IPS-18a (cell line): ENCODE results near the gene TMEM120B.

ENCODE experiments used
- H3K27ac ChIP-seq: one replicate; pipeline ENCODE4 v1.5.1; 2013; ENCODE audit warnings: low read length
- H3K27me3 ChIP-seq: one replicate; pipeline ENCODE4 v1.6.1; 2013; ENCODE audit warnings: mild to moderate bottlenecking, low read length; ENCODE audit not compliant: control insufficient read depth, insufficient read depth
- H3K36me3 ChIP-seq: one replicate; pipeline ENCODE4 v1.6.1; 2013; ENCODE audit warnings: low read depth, low read length; ENCODE audit not compliant: control insufficient read depth
- H3K4me1 ChIP-seq: one replicate; pipeline ENCODE4 v1.6.1; 2013; ENCODE audit warnings: low read depth, low read length; ENCODE audit not compliant: control insufficient read depth
- H3K4me3 ChIP-seq: one replicate; pipeline ENCODE4 v1.5.1; 2013; ENCODE audit warnings: low read length
- H3K9ac ChIP-seq: one replicate; pipeline ENCODE4 v1.6.1; 2013; ENCODE audit warnings: mild to moderate bottlenecking, low read length, moderate library complexity
- H3K9me3 ChIP-seq: one replicate; pipeline ENCODE4 v1.6.1; 2013; ENCODE audit warnings: low read depth, low read length; ENCODE audit not compliant: control insufficient read depth

The TMEM120B gene

DNA sequence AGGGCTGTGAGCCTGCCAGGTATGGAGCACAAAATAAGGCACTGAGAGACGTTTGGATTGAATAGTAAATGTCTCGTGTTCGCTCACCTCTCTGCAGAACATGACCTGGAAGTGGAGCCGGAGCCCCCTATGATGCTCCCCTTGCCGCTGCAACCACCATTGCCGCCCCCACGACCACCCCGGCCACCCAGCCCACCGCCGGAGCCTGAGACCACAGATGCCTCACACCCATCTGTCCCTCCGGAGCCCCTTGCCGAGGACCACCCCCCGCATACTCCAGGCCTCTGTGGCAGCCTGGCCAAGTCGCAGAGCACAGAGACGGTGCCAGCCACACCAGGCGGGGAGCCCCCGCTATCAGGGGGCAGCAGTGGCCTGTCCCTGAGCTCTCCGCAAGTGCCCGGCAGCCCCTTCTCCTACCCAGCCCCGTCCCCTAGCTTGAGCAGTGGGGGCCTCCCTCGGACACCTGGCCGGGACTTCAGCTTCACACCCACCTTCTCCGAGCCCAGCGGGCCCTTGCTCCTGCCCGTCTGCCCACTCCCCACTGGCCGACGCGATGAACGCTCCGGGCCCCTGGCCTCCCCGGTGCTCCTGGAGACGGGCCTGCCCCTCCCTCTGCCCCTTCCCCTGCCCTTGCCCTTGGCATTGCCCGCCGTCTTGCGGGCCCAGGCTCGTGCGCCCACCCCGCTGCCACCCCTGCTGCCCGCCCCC is 110.0 kb downstream of the TMEM120B start:
- Histone ChIP-seq H3K4me3 (no peak overlapping the region), H3K4me1 (no peaks in the 10 kb centered on the region), H3K9me3 (no peaks in the 10 kb centered on the region), H3K9ac (no peak overlapping the region), H3K36me3 (peaks cover 33% of the 10 kb centered on the region), H3K27ac (no peak overlapping the region), H3K27me3 (no peaks in the 10 kb centered on the region)

GRCh38 chr12:121823101-121823726 is 110.7 kb downstream of the TMEM120B start:
- H3K27ac ChIP-seq, result no peak overlapping the region
- H3K4me3 ChIP-seq, result no peak overlapping the region
- peaks cover 38% of the 10 kb centered on the region for H3K36me3 ChIP-seq
- H3K9me3 ChIP-seq, result no peaks in the 10 kb centered on the region
- H3K9ac ChIP-seq, result no peak overlapping the region
- no peaks in the 10 kb centered on the region for H3K27me3 ChIP-seq
- no peaks in the 10 kb centered on the region for H3K4me1 ChIP-seq

GRCh38 chr12:121823727-121824115 is 111.2 kb downstream of the TMEM120B start:
- Histone ChIP-seq H3K9me3 (no peaks in the 10 kb centered on the region), H3K36me3 (peaks cover 42% of the 10 kb centered on the region), H3K4me1 (no peaks in the 10 kb centered on the region), H3K4me3 (no peak overlapping the region), H3K27ac (no peak overlapping the region), H3K27me3 (no peaks in the 10 kb centered on the region), H3K9ac (no peak overlapping the region)

GRCh38 chr12:121825041-121825523 is 112.5 kb downstream of the TMEM120B start:
- Histone ChIP-seq H3K4me3 (no peak overlapping the region), H3K9me3 (no peaks in the 10 kb centered on the region), H3K36me3 (peaks cover 36% of the 10 kb centered on the region), H3K9ac (no peak overlapping the region), H3K27me3 (no peaks in the 10 kb centered on the region), H3K4me1 (no peaks in the 10 kb centered on the region), H3K27ac (no peak overlapping the region)

GRCh38 chr12:121826318-121827150 is 114.0 kb downstream of the TMEM120B start:
- Histone ChIP-seq H3K27me3 (no peaks in the 10 kb centered on the region), H3K9me3 (no peaks in the 10 kb centered on the region), H3K27ac (no peak overlapping the region), H3K4me3 (no peak overlapping the region), H3K36me3 (peaks cover 36% of the 10 kb centered on the region), H3K4me1 (no peaks in the 10 kb centered on the region), H3K9ac (no peak overlapping the region)

DNA sequence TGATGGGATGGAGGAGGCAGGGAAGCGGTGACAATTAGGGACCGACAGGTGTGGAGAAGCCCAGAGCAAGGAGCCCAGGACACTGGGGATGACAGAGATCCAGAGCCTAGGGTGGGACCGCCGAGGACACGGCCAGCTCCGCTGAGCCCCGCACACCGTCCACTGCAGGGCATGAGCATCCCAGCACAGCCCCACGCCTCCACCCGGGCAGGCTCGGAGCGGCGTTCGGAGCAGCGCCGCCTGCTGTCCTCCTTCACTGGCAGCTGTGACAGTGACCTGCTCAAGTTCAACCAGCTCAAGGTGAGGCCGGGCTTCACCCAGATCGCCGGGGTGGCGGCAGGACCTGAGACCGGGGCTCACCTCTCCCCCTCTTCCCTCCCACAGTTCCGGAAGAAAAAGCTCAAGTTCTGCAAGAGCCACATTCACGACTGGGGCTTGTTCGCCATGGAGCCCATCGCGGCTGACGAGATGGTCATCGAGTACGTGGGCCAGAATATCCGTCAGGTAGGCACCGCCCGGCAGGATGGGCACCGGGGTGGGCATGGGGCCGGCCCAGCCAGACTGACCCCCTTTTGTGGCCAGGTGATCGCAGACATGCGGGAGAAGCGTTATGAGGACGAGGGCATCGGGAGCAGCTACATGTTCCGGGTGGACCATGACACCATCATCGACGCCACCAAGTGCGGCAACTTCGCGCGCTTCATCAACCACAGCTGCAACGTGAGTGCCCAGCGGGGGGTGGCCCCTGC is 115.0 kb downstream of the TMEM120B start:
- Histone ChIP-seq H3K27ac (no peak overlapping the region), H3K9ac (no peak overlapping the region), H3K36me3 (peaks cover 31% of the 10 kb centered on the region), H3K4me1 (no peaks in the 10 kb centered on the region), H3K4me3 (no peak overlapping the region), H3K9me3 (no peaks in the 10 kb centered on the region), H3K27me3 (no peaks in the 10 kb centered on the region)

- no peaks in the 10 kb centered on the region for H3K4me1 ChIP-seq
- no peaks in the 10 kb centered on the region for H3K27me3 ChIP-seq
- H3K4me3 ChIP-seq, result no peak overlapping the region
- H3K36me3 ChIP-seq, result peaks cover 30% of the 10 kb centered on the region
- H3K9ac ChIP-seq, result no peak overlapping the region
- no peak overlapping the region for H3K27ac ChIP-seq
- H3K9me3 ChIP-seq, result no peaks in the 10 kb centered on the region
Observed at GRCh38 chr12:121828306-121828705, 115.8 kb downstream of the TMEM120B start.

GRCh38 chr12:121828826-121829225 is 116.3 kb downstream of the TMEM120B start:
- H3K36me3 ChIP-seq, result peaks cover 25% of the 10 kb centered on the region
- no peaks in the 10 kb centered on the region for H3K27me3 ChIP-seq
- no peak overlapping the region for H3K4me3 ChIP-seq
- H3K9me3 ChIP-seq, result no peaks in the 10 kb centered on the region
- H3K27ac ChIP-seq, result no peak overlapping the region
- no peak overlapping the region for H3K9ac ChIP-seq
- H3K4me1 ChIP-seq, result no peaks in the 10 kb centered on the region

- H3K27me3 ChIP-seq, result no peaks in the 10 kb centered on the region
- no peaks in the 10 kb centered on the region for H3K9me3 ChIP-seq
- no peaks in the 10 kb centered on the region for H3K4me1 ChIP-seq
- peaks cover 21% of the 10 kb centered on the region for H3K36me3 ChIP-seq
- H3K27ac ChIP-seq, result no peak overlapping the region
- no peak overlapping the region for H3K4me3 ChIP-seq
- H3K9ac ChIP-seq, result no peak overlapping the region
Observed at GRCh38 chr12:121829250-121829918, 116.8 kb downstream of the TMEM120B start.

DNA sequence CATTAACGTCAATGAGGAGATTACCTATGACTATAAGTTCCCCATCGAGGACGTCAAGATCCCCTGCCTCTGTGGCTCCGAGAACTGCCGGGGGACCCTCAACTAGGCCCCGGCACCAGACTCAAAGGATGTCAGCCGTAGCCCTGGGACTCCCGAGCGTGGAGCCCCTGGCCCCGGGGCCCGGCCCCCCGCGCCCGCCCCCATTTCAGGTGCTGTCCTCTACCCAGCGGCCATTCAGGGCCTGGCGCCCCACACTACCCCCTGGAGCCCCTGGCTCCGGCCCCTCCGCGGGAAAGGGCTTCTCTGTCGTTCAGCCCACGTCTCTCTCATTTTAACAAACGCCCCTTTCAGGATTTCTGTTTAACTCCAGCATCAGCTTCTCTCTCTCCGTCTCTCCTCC is 117.6 kb downstream of the TMEM120B start:
- Histone ChIP-seq H3K4me1 (no peaks in the 10 kb centered on the region), H3K4me3 (no peak overlapping the region), H3K9ac (no peak overlapping the region), H3K9me3 (no peaks in the 10 kb centered on the region), H3K27ac (no peak overlapping the region), H3K36me3 (peaks cover 21% of the 10 kb centered on the region), H3K27me3 (no peaks in the 10 kb centered on the region)
